NCI-H2196 (cell line): ENCODE results near the gene MAPRE2.

Source experiments
- DNase-seq: peaks from one replicate; lab custom pipeline; 2025; ENCODE audit not compliant: unreplicated experiment; lab: John Stamatoyannopoulos, UW

MAPRE2 gene

GRCh38 chr18:35040988-35041814 lies at the start of gene MAPRE2:
Gene MAPRE2 (plus strand): TSS chr18:35041413. CDS start chr18:35041540, 127 bp downstream.
- DNase-seq, result peak; percentile 97

DNA sequence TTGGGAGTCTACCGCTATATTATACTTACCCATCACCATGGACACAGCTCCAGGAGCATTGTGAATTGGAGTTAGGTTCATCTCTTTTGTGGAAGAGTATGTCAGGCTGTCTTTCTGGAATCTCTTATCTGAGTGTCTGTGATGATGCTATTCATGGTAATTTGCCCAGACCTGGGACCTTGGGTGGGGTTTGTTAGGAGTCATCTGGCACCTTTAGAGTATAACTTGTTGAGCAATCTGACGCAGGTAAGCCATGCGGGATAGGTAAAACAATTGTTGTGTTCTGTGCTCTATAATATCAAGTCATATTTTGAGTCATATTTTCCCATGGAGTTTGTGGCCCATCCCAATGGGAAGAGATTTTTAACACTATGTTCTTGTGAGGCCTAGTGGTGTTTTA lies 49.7 kb upstream of the MAPRE2 start:
- no peak for DNase-seq

DNA sequence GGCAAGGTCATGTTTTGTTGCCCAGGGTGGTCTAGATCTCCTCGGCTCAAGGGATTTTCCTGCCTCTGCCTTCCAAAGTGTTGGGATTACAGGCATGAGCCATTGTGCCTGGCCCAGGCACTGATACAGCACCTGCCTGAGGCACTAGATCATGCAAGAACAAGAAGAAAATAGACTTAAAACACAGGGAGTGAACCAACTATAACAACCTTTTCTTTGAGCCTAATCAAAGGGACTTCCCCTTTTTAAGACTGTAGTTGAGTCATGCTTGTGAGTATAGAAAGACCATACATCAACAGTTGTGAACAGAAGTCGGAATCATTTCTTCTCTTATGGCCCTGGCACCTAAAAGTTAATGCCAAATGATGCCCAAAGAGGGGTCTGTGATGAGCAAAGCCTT lies 47.9 kb upstream of the MAPRE2 start:
- no peak for DNase-seq

- no peak for DNase-seq
Measured at GRCh38 chr18:34995746-34996145, 45.5 kb upstream of the MAPRE2 start.

DNA sequence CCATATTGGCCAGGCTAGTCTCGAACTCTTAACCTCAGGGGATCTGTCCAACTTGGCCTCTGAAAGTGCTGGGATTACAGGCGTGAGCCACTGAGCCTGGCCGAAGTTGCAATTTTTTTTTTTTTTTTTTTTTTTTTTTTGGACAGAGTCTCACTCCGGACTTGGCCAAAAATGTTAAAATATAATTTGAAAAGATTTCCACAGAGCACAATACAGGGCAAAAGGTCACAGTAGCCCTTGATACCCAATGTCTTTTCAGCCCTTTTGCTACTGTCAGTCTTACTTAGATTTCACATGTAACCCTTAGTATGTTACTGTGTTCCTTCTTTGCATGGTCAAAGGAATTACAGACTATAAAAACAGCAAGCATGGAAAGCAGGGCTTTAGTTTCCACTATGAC lies 42.6 kb upstream of the MAPRE2 start:
- DNase-seq, result no peak

GRCh38 chr18:34999756-35000289 lies 41.4 kb upstream of the MAPRE2 start:
- no peak for DNase-seq

DNA sequence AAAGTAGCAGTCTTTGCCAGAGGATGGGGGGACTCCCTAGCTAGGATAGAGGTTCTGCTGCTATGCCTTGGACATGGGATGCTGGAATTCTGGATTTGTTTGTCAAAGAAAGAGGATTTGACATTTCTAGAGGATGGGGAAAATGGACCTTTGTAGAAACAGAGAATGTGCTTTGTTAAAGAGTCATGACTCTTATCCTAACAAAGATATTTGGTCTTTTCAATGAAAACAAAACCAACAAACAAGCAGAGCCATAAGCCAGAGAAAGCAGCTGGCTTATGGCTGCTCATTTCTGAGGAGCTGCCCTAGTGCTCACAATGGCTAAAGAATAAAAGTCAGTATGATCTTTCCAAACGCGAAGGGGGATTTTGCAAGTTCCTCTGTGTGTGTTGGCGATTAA lies 40.8 kb upstream of the MAPRE2 start:
- no peak for DNase-seq

DNA sequence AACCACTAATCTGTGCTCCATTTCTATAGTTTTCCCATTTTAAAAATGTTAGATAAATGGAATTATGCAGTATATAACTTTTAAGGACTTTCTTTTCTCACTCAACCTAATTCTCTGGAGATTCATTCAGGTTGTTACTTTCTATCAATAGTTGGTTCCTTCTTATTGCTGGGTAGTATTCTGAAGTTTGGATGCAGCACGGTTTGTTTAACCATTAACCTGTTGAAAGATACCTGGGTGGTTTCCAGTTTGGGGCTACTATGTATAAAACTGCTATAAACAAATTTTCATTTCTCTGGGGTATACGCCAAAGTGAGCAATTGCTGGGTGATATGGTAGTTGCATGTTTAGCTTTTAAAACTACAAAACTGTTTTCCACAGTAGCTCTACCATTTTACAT lies 39.1 kb upstream of the MAPRE2 start:
- no peak for DNase-seq

DNA sequence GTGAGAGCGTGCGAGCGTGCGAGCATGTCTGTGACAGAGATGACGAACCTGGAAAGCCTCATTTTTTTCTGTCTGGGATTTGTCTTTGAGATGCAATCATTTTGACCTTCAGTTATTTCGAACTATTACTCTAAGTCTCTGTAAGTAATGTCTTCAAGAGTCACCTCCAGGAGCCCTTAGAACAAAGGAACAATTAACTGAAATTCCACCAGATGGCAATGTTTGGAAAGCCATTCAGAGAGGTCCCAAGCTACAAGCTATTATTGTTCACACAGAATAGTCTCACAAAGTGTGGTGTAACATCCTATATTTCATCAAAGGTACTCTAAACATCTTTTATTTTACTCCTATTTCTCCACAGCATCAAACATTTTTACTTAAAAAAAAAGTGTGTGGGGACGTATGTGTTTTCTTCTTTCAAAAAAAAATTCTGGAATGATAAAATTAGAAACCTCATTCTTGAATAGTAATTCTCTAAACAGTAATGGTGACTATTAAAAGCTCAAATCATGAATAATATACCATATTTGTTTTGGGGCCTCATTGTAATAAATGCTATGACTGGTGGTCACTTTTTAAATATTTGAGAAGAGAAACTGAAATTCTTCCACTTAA lies 35.1 kb upstream of the MAPRE2 start:
- peak; percentile 50 for DNase-seq

- no peak for DNase-seq
Measured at GRCh38 chr18:35010156-35010555, 31.1 kb upstream of the MAPRE2 start.

GRCh38 chr18:35010993-35011392 lies 30.2 kb upstream of the MAPRE2 start:
- no peak for DNase-seq

DNA sequence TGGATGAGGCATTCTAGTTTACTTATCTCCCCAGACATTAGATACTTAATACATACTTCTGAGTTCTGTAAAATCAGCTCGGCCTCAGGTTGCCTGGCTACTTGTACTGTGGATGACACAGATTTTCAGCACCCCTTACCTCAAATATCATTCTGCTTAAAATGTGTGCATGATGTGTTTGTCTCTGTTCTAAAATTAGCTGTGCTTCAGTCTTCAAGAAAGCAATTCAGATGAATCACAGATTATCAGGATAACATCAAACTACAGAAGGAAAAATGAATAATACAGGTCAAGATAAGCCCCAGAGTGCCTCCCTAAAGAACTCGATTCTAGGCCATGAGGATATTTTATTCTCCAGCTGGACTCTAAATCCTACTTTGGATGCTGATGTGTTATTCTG lies 21.3 kb upstream of the MAPRE2 start:
- no peak for DNase-seq

GRCh38 chr18:35022426-35023001 lies 18.7 kb upstream of the MAPRE2 start:
- no peak for DNase-seq

GRCh38 chr18:35024196-35024595 lies 17.0 kb upstream of the MAPRE2 start:
- DNase-seq, result no peak

GRCh38 chr18:35024965-35025364 lies 16.2 kb upstream of the MAPRE2 start:
- no peak for DNase-seq

DNA sequence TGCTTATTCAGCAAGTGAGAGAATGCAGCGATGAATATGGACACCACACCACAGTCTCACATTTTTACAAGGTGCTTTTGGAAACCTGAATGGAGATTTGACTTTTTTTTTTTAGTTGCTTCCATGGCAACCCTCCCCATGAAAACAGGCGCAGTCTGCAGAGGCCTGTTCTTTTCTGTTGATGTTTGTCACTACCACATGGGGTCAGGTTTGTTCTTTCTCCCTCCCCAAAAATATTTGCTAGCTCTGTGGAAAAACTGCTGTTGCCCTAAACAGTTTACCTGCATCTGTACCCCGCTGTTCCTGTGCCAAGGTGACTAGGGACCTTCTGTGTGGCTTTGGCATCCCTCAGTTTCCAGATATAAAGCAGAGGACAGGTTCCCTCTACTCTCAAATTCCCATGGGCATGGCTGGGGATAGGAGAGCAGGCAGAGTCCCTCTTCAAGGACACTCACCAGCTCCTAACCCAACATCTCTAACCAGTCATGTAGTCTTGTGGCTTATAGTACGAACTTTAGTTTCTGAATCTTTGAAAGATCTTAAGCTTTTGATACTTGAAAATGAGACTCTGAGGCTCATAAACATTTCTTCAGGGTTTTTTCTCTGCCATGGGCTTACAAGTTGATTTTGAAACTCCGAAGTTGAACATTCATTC lies 14.7 kb upstream of the MAPRE2 start:
- no peak for DNase-seq

GRCh38 chr18:35027206-35027605 lies 14.0 kb upstream of the MAPRE2 start:
- DNase-seq, result no peak

DNA sequence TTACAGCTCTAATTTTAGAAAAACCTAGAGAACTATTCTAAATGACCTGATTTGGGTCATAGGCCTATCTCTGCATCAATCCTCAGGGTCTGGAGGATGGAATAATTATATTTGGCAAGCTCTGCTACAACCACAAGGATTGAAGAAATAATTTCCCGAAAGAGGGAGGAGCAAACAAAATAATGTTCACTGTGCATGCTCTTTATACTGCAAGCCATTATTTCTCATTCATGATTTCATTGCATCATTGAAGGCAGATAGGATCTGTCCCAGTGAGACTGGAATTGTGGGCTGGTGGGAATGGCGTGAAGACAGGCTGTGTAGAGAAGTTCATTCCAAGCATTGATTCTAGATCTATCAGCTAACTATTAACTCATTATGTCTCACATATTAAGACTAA lies 12.7 kb upstream of the MAPRE2 start:
- no peak for DNase-seq

- DNase-seq, result no peak
Measured at GRCh38 chr18:35029103-35029502, 12.1 kb upstream of the MAPRE2 start.

DNA sequence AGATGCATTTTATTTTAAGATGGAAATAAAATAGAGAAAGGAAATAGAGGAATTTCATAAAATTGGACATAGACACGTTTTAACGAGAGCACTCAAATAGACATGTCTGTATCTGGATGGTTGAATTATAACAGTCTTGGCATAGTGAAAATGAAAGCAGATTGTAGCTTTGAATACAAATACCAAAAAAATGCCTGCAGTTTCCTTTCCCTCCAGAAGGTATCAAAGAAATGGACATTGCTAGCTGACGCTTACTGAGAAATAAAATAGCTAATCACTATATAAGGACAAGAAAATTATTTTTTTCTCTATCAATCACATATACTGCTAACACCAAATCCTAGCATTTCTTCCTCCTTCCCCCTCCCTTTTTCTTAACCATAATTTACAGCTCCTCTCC lies 11.4 kb upstream of the MAPRE2 start:
- DNase-seq, result no peak

DNA sequence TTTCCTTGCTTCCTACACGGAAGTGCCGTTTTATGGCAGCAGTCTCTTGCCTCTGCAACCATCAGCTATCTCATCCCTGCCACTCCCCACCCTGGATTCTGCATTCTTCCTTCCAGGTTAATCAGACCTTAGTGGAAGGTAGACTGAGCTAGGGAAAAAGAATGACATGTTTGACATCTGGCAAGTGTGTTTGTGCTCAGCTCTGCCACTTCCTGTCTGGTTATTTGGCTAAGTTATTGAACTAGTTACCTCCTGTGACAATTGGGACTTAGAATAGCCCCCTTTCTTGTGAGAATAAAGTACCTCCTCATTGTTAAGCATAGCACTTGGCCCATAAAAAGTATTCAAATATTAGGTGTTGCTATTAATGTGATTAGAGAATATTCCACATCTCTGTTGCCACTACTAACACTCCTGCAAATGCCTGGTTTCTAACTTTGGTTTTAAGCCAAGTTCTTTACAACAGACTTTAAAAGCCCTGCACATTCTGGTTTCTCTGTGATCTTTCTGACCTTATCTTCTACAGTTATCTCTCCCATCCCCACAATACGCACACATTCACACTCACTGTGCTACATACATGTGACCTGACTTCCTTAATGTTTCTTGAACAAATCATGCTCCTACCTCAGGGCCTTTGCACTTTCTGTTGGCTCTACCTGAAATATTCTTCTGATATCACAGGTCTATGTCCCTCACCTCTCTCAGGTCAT lies 10.8 kb upstream of the MAPRE2 start:
- no peak for DNase-seq
